HG02678 (cell line): ENCODE measurements around the gene RASEF.

ENCODE experiments used
- ATAC-seq: cut with Tn5 transposase; IDR thresholded peaks from one replicate; pipeline ENCODE4 v1.9.1; 2021; ENCODE audit warnings: mild to moderate bottlenecking, moderate library complexity; ENCODE audit not compliant: unreplicated experiment

RASEF gene

DNA sequence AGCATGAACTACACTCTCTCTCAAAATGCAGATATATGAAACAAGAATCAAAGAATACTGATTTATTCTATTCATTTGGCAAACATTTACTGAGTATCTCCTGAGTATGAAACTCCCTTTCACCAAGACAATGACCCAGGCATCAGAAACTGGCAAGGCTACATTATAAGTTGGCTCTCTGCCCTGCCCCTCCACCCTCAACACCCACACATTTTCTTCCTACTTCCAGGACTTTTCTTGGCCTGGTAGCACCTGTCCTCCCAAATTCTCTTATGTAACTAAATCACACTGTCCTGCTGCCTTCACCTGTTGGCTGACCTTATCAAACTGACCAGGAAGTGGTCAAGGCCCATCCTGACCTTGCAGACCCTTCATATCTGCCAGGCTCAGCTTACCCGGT lies 3.5 kb downstream of the RASEF start:
- ATAC-seq: no peak

DNA sequence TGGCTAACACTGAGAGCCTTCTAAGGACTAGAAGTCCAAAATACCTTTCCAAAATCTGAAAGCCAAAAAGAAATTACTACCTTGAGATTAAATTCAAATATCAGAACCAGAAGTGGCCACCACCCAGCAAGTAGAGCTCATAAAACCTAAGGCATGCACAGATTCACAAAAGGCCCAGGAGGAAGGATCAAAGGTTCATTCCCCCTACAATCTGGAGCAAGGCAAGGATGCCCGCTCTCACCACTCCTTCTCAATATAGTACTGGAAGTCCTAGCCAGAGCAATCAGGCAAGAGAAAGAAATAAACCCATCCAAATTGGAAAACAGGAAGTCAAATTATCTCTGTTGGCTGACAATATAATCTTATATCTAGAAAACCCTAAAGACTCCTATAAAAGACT lies 6.0 kb downstream of the RASEF start:
- no peak for ATAC-seq

DNA sequence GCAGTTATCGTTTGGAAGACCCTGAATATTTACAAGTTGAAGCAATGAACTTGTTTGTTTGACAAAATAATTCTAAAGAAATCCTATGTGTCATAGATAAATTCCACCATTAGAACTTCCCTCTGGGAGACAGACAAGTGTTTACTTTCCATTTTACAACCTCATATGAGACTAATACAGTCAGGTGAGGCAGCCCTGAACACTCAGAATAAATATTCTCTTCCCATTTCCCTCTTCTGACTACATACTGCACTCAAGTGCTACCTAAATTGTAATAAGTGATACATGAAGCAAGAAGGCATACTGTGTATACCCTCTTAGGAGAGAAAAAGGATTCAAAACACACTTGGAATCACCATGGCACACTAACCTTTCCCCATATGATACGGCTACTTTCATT lies 6.8 kb downstream of the RASEF start:
- no peak for ATAC-seq

GRCh38 chr9:83047839-83048775 lies 14.8 kb downstream of the RASEF start:
- ATAC-seq: no peak

DNA sequence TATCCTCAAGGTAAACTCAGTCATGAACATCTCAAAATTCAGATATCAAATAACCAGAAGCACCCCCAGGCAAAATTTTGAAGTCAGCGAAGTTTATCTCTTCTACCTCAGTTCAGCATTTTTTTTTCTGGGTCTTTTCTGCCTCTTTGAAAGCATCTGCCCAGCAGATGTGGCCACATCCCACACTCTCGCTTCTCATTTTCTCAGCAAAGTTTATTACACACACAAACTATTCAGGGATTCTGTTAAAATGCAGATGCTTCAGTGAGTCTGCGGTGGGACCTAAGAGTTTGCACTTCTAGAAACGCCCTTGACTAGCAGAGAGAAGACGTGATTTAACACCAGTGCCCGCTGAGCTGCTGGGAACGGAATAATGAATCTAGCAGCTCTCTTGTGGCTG lies 19.3 kb downstream of the RASEF start:
- no peak for ATAC-seq

GRCh38 chr9:83041771-83042170 lies 21.2 kb downstream of the RASEF start:
- no peak for ATAC-seq

- ATAC-seq: no peak
Observed at GRCh38 chr9:83039303-83039702, 23.6 kb downstream of the RASEF start.

- no peak for ATAC-seq
Observed at GRCh38 chr9:83036043-83036442, 26.9 kb downstream of the RASEF start.

DNA sequence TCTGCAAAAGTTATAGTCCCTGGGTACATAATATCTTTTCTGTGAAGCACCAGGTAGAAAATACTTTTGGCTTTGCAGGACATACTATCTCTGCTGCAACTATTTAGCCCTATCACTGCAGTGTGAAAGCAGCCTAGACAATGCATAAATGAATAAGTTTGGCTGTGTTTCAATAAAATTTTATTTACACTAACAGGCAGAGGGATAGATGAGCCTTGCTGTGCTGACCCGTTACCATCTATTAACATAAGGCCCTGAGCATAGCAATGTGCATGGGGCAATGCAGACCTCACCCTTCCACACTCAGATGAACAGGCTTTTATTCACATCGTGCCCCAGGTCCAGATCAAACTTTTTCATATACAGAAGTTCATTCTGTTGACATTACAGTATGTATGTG lies 27.8 kb downstream of the RASEF start:
- ATAC-seq: no peak

- ATAC-seq: no peak
Observed at GRCh38 chr9:83034587-83034986, 28.4 kb downstream of the RASEF start.

- no peak for ATAC-seq
Observed at GRCh38 chr9:83034026-83034425, 28.9 kb downstream of the RASEF start.

DNA sequence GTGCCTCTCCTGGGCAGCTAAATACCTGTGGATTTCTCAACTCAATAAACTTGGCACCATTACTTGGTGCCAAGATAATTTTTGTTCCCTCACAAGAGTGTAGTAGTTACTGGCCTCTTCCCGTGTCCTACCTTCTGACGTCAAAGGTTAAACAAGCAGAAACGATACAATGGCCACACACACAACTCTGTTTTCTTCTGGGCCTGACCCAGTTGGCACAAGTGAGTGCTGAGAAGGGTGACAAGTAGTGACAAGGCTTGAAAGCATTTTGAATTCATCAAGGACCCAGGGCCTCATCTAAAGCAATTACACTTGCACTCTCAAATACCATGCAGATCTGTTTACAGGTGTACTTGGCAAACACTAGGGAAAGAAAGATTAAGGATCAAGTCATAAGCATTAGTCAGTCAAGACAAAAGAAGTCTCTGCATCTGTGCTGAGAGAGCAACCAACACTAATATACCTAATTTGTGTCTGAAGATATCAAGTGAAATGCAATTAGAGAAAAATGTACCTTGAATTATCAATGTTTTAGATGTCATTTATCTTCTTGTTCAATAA lies 30.8 kb downstream of the RASEF start:
- ATAC-seq: no peak

DNA sequence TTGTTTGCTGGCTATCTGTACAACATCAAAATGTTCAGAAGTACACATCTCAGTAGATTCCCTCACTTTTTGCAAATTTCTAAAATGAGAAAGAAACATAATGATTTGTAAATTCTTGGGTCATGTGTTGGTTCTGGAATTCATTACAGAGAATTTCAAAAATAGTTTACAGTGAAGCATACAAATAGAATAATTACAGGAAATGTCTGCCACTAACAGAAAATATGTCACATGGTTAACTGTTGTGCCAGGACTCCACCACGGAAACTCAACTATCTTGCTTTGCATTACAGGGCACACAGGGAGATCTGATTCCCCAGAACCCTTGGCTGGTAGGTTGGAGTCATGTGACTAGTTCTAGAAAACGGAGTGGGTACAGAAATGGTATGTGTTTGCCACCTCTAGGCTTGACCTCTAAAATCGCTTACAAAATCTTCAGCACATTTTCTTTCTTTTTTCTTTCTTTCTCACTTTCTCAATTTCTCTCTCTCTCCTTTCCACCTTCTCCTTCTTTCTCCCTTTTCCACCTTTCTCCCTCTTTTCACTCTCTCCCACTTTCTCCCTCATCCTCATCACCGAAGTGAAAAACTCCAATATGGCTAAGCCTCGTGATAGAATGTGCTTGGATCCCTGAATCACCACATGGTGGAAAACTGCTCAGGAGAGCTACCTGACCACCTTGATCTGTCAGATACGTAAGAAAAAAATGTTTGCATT lies 32.4 kb downstream of the RASEF start:
- no peak for ATAC-seq

- ATAC-seq: no peak
Observed at GRCh38 chr9:83029531-83030137, 33.3 kb downstream of the RASEF start.

DNA sequence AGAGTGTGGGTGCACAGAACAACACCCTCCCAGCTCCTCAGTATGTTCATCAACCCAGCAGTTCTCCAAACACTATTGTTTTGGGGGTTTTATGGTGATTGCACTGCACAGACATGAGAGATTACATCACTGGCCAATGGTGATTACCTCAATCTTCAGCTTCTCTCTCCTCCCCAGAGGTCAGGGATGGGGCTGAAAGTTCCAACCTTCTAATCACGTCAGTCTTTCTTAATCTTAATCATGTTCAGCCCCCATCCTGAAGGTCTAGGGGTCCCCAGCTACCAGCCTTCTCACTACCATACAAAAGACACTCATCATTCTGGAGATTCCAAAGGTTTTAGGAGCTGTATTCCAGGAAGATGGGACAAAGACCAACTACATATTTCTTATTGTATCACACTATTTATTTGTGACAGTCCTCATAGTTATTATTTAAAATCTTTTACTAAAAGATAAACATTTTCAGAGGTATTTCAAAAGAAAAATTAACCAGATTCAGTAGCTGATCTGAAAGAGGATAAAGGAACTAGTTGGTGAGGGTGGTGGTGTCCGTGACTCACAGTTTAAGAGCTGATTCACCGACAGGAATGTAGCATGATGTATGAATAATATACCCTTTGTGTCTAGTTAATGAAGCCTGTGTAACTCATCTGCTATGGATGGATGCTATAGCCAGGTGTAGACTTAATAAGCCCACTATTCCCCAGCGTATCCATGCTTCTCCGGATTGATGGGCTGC lies 35.6 kb downstream of the RASEF start:
- ATAC-seq: no peak

DNA sequence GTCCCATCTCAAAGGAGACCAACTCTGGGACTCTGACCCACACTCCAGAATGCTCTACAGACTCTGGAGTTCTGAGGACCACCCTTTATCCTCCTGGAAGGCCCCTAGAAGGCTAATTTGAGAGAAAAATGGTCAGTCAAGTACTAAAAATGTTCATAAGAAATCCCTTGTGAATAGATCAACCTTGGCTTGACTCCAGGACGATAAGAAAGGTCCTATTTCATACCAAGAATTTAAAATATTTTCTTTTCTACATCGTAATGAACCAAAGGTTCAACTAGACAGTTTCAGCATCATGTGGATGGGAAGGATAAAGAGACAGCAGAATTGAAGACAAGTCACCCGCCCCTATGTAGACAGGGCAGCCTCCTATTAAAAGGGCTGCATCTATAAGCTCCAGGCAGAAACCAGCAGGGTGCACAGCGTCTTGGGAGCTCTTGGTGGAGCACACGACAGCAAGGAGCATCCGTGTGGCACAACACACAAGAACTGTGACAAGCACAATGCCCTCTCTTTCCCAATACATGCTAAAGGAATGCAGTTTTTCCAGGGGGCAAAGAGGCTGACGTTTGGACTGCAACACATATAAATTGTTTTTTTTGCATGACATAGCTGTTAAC lies 38.3 kb downstream of the RASEF start:
- ATAC-seq: no peak

DNA sequence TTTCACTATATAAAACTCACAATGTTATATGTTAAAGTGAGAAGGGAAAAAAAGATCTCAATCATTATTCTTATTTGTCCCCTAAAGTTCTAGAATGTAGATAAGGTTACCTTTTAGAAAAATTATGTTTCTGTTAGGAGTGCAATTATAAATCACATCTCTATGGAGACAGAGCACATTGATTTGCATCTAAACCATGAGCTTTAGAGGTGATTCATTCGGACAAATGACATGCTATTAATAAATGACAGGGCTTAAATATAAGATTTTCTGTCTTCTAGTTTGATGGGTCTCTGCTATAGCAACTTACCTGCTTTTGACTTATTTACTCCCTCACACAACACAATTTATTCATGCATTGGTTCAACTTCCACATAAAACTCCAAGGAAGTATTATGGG lies 39.8 kb downstream of the RASEF start:
- ATAC-seq: no peak

- ATAC-seq: no peak
Observed at GRCh38 chr9:83020864-83021263, 42.1 kb downstream of the RASEF start.

DNA sequence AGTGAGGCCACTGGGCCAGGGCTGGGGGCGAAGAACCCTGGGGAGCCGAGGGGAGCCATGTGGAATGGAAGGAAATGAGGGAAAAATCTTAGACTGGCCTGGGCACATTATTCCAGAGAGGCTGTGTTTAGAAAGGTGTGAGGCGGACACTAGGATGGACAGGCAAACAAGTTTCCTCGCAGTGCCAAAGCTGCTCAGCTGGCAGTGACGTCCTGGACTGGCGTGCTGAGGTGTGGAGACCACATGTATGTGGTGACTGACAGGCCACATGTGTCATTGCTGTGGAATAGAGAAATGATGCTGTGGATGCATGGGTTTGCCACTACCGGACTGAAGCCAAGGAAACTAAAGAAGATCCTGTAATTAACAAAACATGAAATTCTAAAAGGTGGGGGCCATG lies 42.6 kb downstream of the RASEF start:
- ATAC-seq: no peak

GRCh38 chr9:83019246-83019645 lies 43.7 kb downstream of the RASEF start:
- ATAC-seq: no peak
